C4-2B (cell line): Measurements from ENCODE around the gene ETF1.

ENCODE experiments used
- H3K27ac ChIP-seq: fragments of 450-650 bp; 2 replicates; pipeline ENCODE4 v1.5.1; 2017
- CTCF ChIP-seq: fragments of 450-650 bp; conservative IDR thresholded peaks from 2 replicates; pipeline ENCODE4 v1.5.1; 2017; ENCODE audit warnings: mild to moderate bottlenecking
- ZFX ChIP-seq: fragments of 450-650 bp; IDR thresholded peaks from 2 replicates; pipeline ENCODE4 v1.6.1; 2017

ETF1 gene

DNA sequence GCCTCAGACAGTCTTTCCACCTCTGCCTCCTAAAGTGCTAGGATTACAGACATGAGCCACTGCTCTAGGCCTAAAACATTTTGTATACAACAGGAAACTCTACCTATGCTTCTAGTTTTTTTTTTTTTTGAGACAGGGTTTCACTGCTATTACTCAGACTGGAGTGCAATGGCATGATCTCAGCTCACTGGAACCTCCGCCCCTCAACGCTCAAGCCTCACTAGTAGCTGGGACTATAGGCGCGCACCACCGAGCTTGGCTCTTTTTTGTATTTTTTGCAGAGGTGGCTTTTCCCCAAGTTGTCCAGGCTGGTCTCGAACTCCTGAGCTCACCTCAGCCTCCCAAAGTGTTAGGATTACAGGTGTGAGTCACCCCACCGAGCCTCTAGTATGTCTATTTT is 26.7 kb upstream of the ETF1 start:
- TF ChIP-seq CTCF (no peak), ZFX (no peak)

DNA sequence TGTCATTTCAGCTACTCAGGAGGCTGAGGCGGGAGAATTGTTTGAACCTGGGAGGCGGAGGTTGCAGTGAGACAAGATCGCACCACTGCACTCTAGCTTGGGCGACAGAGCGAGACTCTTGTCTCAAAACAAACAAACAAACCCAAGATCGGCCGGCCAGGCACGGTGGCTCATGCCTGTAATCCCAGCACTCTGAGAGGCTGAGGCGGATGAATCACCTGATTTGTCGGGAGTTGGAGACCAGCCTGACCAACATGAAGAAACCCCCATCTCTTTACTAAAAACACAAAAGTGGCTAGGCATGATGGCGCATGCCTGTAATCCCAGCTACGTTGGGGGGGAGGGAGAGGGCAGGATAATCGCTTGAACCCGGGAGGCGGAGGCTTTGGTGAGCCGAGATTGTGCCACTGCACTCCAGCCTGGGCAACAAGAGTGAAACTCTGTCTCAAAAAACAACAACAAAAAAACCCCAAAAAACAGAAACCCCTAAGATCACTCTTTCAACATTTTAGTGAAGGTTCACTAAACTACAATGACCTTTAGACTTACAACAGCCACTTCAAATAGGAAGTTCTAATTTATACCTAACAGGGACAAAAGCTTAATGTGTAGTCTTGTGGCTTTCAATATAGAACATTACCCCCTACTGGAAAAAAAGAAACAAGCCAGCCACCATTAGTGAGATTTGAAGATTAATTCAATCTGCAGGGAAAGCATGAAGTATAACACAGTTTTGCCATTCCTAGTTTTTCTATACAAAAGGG is 25.2 kb upstream of the ETF1 start:
- H3K27ac ChIP-seq = peak overlapping the region; percentile 19; the same call in 1 of the 2 replicates

More for the DNA sequence above, 26.7 kb upstream of the ETF1 start:
- no peak overlapping the region for H3K27ac ChIP-seq

GRCh38 chr5:138566792-138567191 is 23.8 kb upstream of the ETF1 start:
- TF ChIP-seq CTCF (no peak), ZFX (no peak)
- H3K27ac ChIP-seq = no peak overlapping the region

More for the DNA sequence above, 25.2 kb upstream of the ETF1 start:
- TF ChIP-seq CTCF = no peak; the same call in 1 of the 2 replicates
- no peak for TF ChIP-seq ZFX

GRCh38 chr5:138565100-138565821 is 22.2 kb upstream of the ETF1 start:
- TF ChIP-seq ZFX (no peak), CTCF (no peak)
- H3K27ac ChIP-seq = peak overlapping the region; percentile 15; the same call in 1 of the 2 replicates

GRCh38 chr5:138564242-138564641 is 21.2 kb upstream of the ETF1 start:
- TF ChIP-seq CTCF (no peak), ZFX (no peak)

GRCh38 chr5:138563340-138564118 is 20.5 kb upstream of the ETF1 start:
- TF ChIP-seq CTCF = no peak
- TF ChIP-seq ZFX = no peak
- H3K27ac ChIP-seq = no peak overlapping the region

More at GRCh38 chr5:138564242-138564641, 21.2 kb upstream of the ETF1 start:
- H3K27ac ChIP-seq = no peak overlapping the region
